22Rv1 (cell line): ENCODE results near the gene HMGB2.

Experiments
- CTCF ChIP-seq: fragments of 450-650 bp; IDR thresholded peaks from 2 replicates; pipeline ENCODE4 v1.5.1; 2017; ENCODE audit warnings: mild to moderate bottlenecking
- ZFX ChIP-seq: fragments of 450-650 bp; IDR thresholded peaks from 2 replicates; pipeline ENCODE4 v1.6.1; 2017; ENCODE audit warnings: antibody characterized with exemption, borderline replicate concordance

DNA sequence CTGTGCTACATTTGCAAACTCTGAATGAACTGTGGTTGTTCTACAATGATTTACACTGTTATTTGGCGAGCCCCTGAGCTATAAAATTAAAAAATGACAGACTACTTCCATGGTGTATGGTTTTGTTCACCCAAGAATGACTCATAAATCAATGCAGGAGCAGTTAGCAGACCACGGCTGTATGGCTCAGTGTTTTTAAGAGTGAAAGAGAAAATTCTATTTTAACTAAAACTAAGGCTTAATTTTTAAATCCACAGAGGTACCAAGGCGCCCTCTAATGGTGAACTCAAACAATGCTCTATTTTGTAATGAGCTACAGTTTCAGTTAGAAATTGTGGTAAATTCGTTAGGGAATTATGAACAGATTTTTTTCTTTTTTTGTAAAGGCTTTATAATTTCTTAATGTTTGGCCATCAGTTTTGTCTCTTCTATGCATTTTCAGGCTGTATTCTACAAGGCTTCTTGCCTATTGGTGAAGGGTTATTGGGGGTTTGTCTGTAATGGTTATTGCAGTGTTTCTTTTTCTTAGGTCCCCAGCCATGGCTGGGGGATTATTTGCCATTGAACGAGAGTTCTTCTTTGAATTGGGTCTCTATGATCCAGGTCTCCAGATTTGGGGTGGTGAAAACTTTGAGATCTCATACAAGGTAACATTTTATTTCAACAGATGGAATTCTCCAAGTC lies 32.5 kb downstream of the HMGB2 start:
- TF ChIP-seq CTCF (no peak), ZFX (no peak)
